Fibroblast of lung (primary cell): ENCODE measurements around the gene PLAAT4. TPM values are rescaled to one million over a fixed set of nuclear protein-coding genes. Genes with fewer than 3 reads are reported as not detected.

Experiments used
- DNase-seq, 2 donors: peaks; one replicate each; pipeline versions ENCODE4 v3.0.0 to v3.0.0-alpha.2; 2010; ENCODE audit warnings: low read depth in 2 of 2
- H2AFZ ChIP-seq: 2 replicates; pipeline ENCODE4 v1.5.1; 2012; ENCODE audit warnings: low read length, control low read depth, inconsistent platforms
- H3K27ac ChIP-seq: 2 replicates; pipeline ENCODE4 v1.5.1; 2011; ENCODE audit warnings: low read length, control low read depth; ENCODE audit not compliant: insufficient read depth
- H3K27me3 ChIP-seq: 2 replicates; pipeline ENCODE4 v1.5.1; 2011; ENCODE audit warnings: mild to moderate bottlenecking, low read length; ENCODE audit not compliant: control insufficient read depth, insufficient read depth
- H3K36me3 ChIP-seq: 2 replicates; pipeline ENCODE4 v1.5.1; 2011; ENCODE audit warnings: low read length; ENCODE audit not compliant: control insufficient read depth, insufficient read depth
- H3K4me1 ChIP-seq: 2 replicates; pipeline ENCODE4 v1.5.1; 2011; ENCODE audit warnings: low read length; ENCODE audit not compliant: control insufficient read depth, insufficient read depth; ENCODE audit errors: extremely low read depth
- H3K4me2 ChIP-seq: 2 replicates; pipeline ENCODE4 v1.5.1; 2011; ENCODE audit warnings: low read length, control low read depth; ENCODE audit not compliant: insufficient read depth; ENCODE audit errors: extremely low read depth
- H3K4me3 ChIP-seq, 4 experiments: fragments of 200-600 bp in 1 of 4; sonication (generic) in 1 of 4; replicated peaks in 1 of 4; 2 replicates each; pipeline ENCODE4 v1.5.1; 2011 to 2016; ENCODE audit warnings: low read length in 4 of 4, low read depth in 3 of 4, mild to moderate bottlenecking in 3 of 4, control low read depth in 2 of 4, inconsistent platforms in 1 of 4, mixed read lengths in 1 of 4; ENCODE audit not compliant: insufficient read depth in 1 of 4; ENCODE audit errors: control extremely low read depth in 1 of 4
- H3K79me2 ChIP-seq: 2 replicates; pipeline ENCODE4 v1.5.1; 2012; ENCODE audit warnings: mild to moderate bottlenecking, low read length, inconsistent platforms; ENCODE audit not compliant: control insufficient read depth, insufficient read depth
- H3K9ac ChIP-seq: 2 replicates; pipeline ENCODE4 v1.5.1; 2011; ENCODE audit warnings: mild to moderate bottlenecking, low read length, control low read depth; ENCODE audit not compliant: insufficient read depth
- H3K9me3 ChIP-seq: 2 replicates; pipeline ENCODE4 v1.5.1; 2012; ENCODE audit warnings: low read depth, low read length; ENCODE audit not compliant: control insufficient read depth, insufficient read depth
- H4K20me1 ChIP-seq: 2 replicates; pipeline ENCODE4 v1.5.1; 2011; ENCODE audit warnings: low read length; ENCODE audit not compliant: control insufficient read depth, insufficient read depth; ENCODE audit errors: extremely low read depth
- CTCF ChIP-seq, 2 donors: IDR thresholded peaks in 1 of 2; conservative IDR thresholded peaks in 1 of 2; 1 replicate in 1 of 2; 2 replicates in 1 of 2; pipeline ENCODE4 v1.5.1; 2011 to 2012; ENCODE audit warnings: low read length in 2 of 2, control low read depth in 1 of 2, inconsistent platforms in 1 of 2, low read depth in 1 of 2, mild to moderate bottlenecking in 1 of 2
- EZH2 ChIP-seq: IDR thresholded peaks from 2 replicates; pipeline ENCODE4 v1.5.1; 2012; ENCODE audit warnings: low read length, control low read depth, mild to moderate bottlenecking; ENCODE audit errors: missing control alignments
- polyA plus RNA-seq, 2 donors: library from polyadenylated mRNA; depleted of rRNA in 1 of 2; stranded (reverse) in 1 of 2; unstranded in 1 of 2; fragments of >200 nt; gene quantifications; 2 replicates each; pipeline ENCODE4 v1.2.1, GENCODE V29; 2011 to 2012; ENCODE audit warnings: missing spikeins in 1 of 2
- total RNA-seq: library from RNA; depleted of rRNA; stranded (reverse); fragments of >200 nt; gene quantifications from 2 replicates; pipeline ENCODE4 v1.2.1, GENCODE V29; 2014

PLAAT4 gene
- total and polyA plus RNA-seq, 2 donors (not counting 1 experiment from before 2014, with no cell fraction given) = 47.4 to 85.7 TPM

- TF ChIP-seq EZH2 = no peak
- no peak for TF ChIP-seq CTCF (conservative IDR thresholded peaks at IDR 0.05 in 1 of 2, IDR thresholded peaks at IDR 0.05 in 1 of 2; ENCODE audit: low read depth in 1 of 2, low read length in 2 of 2)
- no peaks in the 10 kb centered on the region for H4K20me1 ChIP-seq
- H3K27me3 ChIP-seq = no peaks in the 10 kb centered on the region
Observed at GRCh38 chr11:63503492-63503891, 33.1 kb upstream of the PLAAT4 start.

GRCh38 chr11:63504054-63504453 lies 32.6 kb upstream of the PLAAT4 start:
- TF ChIP-seq EZH2 = no peak
- no peak for TF ChIP-seq CTCF (conservative IDR thresholded peaks at IDR 0.05 in 1 of 2, IDR thresholded peaks at IDR 0.05 in 1 of 2; ENCODE audit: low read depth in 1 of 2, low read length in 2 of 2)
- no peaks in the 10 kb centered on the region for H3K4me1 ChIP-seq
- H3K27ac ChIP-seq = no peak overlapping the region
- no peak overlapping the region for H3K4me3 ChIP-seq
- no peaks in the 10 kb centered on the region for H3K79me2 ChIP-seq
- H3K27me3 ChIP-seq = no peaks in the 10 kb centered on the region
- H3K4me2 ChIP-seq = no peak overlapping the region
- no peaks in the 10 kb centered on the region for H3K36me3 ChIP-seq
- H3K9me3 ChIP-seq = no peaks in the 10 kb centered on the region
- no peak overlapping the region for H2AFZ ChIP-seq
- no peak overlapping the region for H3K9ac ChIP-seq
- no peak for DNase-seq
- H4K20me1 ChIP-seq = no peaks in the 10 kb centered on the region

More at GRCh38 chr11:63503492-63503891, 33.1 kb upstream of the PLAAT4 start:
- DNase-seq = no peak
- Histone ChIP-seq H3K36me3 (no peaks in the 10 kb centered on the region), H3K4me2 (no peak overlapping the region), H3K4me3 (no peak overlapping the region), H3K9ac (no peak overlapping the region), H3K4me1 (no peaks in the 10 kb centered on the region), H3K27ac (no peak overlapping the region), H2AFZ (no peak overlapping the region), H3K79me2 (no peaks in the 10 kb centered on the region), H3K9me3 (no peaks in the 10 kb centered on the region)

- DNase-seq = peak in 1 of 2 donors; percentile 38
- Histone ChIP-seq H3K27me3 (no peaks in the 10 kb centered on the region), H3K36me3 (no peaks in the 10 kb centered on the region), H3K4me2 (no peak overlapping the region), H3K27ac (no peak overlapping the region), H3K9me3 (no peaks in the 10 kb centered on the region), H3K79me2 (no peaks in the 10 kb centered on the region), H4K20me1 (no peaks in the 10 kb centered on the region), H3K4me1 (no peaks in the 10 kb centered on the region), H3K4me3 (no peak overlapping the region), H3K9ac (no peak overlapping the region), H2AFZ (no peak overlapping the region)
- TF ChIP-seq CTCF (conservative IDR thresholded peaks at IDR 0.05 in 1 of 2, IDR thresholded peaks at IDR 0.05 in 1 of 2; ENCODE audit: low read depth in 1 of 2, low read length in 2 of 2) (no peak), EZH2 (no peak)
Observed at GRCh38 chr11:63504933-63505586, 31.5 kb upstream of the PLAAT4 start.
